CD14-positive monocyte (primary cell): Measurements from ENCODE around the gene REM1. TPM values are rescaled to one million over a fixed set of nuclear protein-coding genes. Genes with fewer than 3 reads are reported as not detected.
A peak's percentile ranks its signal among the peaks of the same experiment; 100 is the strongest.

Experiments
- DNase-seq, 3 donors: peaks; one replicate each; pipeline ENCODE4 v3.0.0-alpha.2; 2011 to 2022
- H2AFZ ChIP-seq: 2 replicates; pipeline ENCODE4 v1.6.0; 2012; ENCODE audit warnings: mild to moderate bottlenecking, low read depth, low read length, inconsistent platforms; ENCODE audit not compliant: insufficient read depth, poor library complexity, severe bottlenecking
- H3K27ac ChIP-seq, 2 donors: 1 replicate in 1 of 2; 2 replicates in 1 of 2; pipeline ENCODE4 v1.5.1; 2012 to 2013; ENCODE audit warnings: low read length in 2 of 2, control low read depth in 1 of 2, inconsistent platforms in 1 of 2, low read depth in 1 of 2, mild to moderate bottlenecking in 1 of 2
- H3K27me3 ChIP-seq, 2 donors: one replicate each; pipeline versions ENCODE4 v1.6.0 to v1.6.1; 2011 to 2013; ENCODE audit warnings: low read length in 2 of 2; ENCODE audit not compliant: control insufficient read depth in 2 of 2, insufficient read depth in 2 of 2
- H3K36me3 ChIP-seq, 2 donors: replicated peaks in 1 of 2; 1 replicate in 1 of 2; 2 replicates in 1 of 2; pipeline versions ENCODE4 v1.5.1 to v1.6.1; 2012 to 2013; ENCODE audit warnings: low read length in 2 of 2, control low read depth in 1 of 2, inconsistent platforms in 1 of 2, mild to moderate bottlenecking in 1 of 2; ENCODE audit not compliant: insufficient read depth in 2 of 2, control insufficient read depth in 1 of 2
- H3K4me1 ChIP-seq, 2 donors: 1 replicate in 1 of 2; 2 replicates in 1 of 2; pipeline versions ENCODE4 v1.5.1 to v1.6.1; 2012 to 2013; ENCODE audit warnings: low read length in 2 of 2, control low read depth in 1 of 2, inconsistent platforms in 1 of 2, mild to moderate bottlenecking in 1 of 2, moderate library complexity in 1 of 2; ENCODE audit not compliant: insufficient read depth in 2 of 2, control insufficient read depth in 1 of 2
- H3K4me2 ChIP-seq: replicated peaks from 2 replicates; pipeline ENCODE3; 2012; ENCODE audit warnings: low read length, moderate library complexity, mild to moderate bottlenecking; ENCODE audit not compliant: poor library complexity, severe bottlenecking; ENCODE audit errors: extremely low read depth
- H3K4me3 ChIP-seq, 3 experiments: fragments of 200-600 bp in 1 of 3; sonication (generic) in 1 of 3; replicated peaks in 1 of 3; 1 replicate in 2 of 3; 2 replicates in 1 of 3; pipeline ENCODE4 v1.5.1; 2011 to 2013; ENCODE audit warnings: low read length in 3 of 3, mild to moderate bottlenecking in 3 of 3, control low read depth in 2 of 3, low read depth in 2 of 3, inconsistent platforms in 1 of 3, moderate library complexity in 1 of 3
- H3K79me2 ChIP-seq: 2 replicates; pipeline ENCODE4 v1.6.0; 2012; ENCODE audit warnings: mild to moderate bottlenecking, control low read depth, inconsistent platforms, low read length, moderate library complexity; ENCODE audit not compliant: insufficient read depth
- H3K9ac ChIP-seq: 2 replicates; pipeline ENCODE4 v1.6.0; 2017; ENCODE audit warnings: low read length, mild to moderate bottlenecking; ENCODE audit not compliant: insufficient read depth, poor library complexity, severe bottlenecking
- H3K9me3 ChIP-seq, 2 donors: replicated peaks in 1 of 2; 1 replicate in 1 of 2; 2 replicates in 1 of 2; pipeline versions ENCODE4 v1.5.1 to v1.6.1; 2012 to 2013; ENCODE audit warnings: low read length in 2 of 2, control low read depth in 1 of 2; ENCODE audit not compliant: control insufficient read depth in 1 of 2, insufficient read depth in 1 of 2
- H4K20me1 ChIP-seq: 2 replicates; pipeline ENCODE4 v1.6.0; 2012; ENCODE audit warnings: mild to moderate bottlenecking, low read length, control low read depth, moderate library complexity; ENCODE audit not compliant: insufficient read depth
- H3K27ac Mint-ChIP-seq, 7 donors: one replicate each; pipeline ENCODE4 v1.8.0; 2020; ENCODE audit warnings: mild to moderate bottlenecking in 7 of 7, mixed read lengths in 7 of 7, moderate library complexity in 6 of 7, inconsistent platforms in 2 of 7
- H3K27me3 Mint-ChIP-seq, 3 donors: one replicate each; pipeline ENCODE4 v1.8.0; 2021 to 2022; ENCODE audit warnings: low read depth in 3 of 3, mild to moderate bottlenecking in 3 of 3, mixed read lengths in 3 of 3, moderate library complexity in 3 of 3, inconsistent platforms in 1 of 3
- H3K36me3 Mint-ChIP-seq, 2 donors: one replicate each; pipeline ENCODE4 v1.8.0; 2020; ENCODE audit warnings: mixed read lengths in 2 of 2, inconsistent platforms in 1 of 2, mild to moderate bottlenecking in 1 of 2
- H3K4me1 Mint-ChIP-seq: one replicate; pipeline ENCODE4 v1.8.0; 2020; ENCODE audit warnings: mild to moderate bottlenecking, mixed read lengths
- H3K4me3 Mint-ChIP-seq, 2 donors: one replicate each; pipeline ENCODE4 v1.8.0; 2020; ENCODE audit warnings: mild to moderate bottlenecking in 2 of 2, mixed read lengths in 2 of 2, moderate library complexity in 1 of 2
- H3K9me3 Mint-ChIP-seq, 7 donors: one replicate each; pipeline ENCODE4 v1.8.0; 2020 to 2022; ENCODE audit warnings: mixed read lengths in 7 of 7, mild to moderate bottlenecking in 6 of 7, moderate library complexity in 6 of 7, inconsistent platforms in 2 of 7
- WGBS: methylation state at CpG from one replicate; pipeline ENCODE4 v1.1.5; 2013; ENCODE audit warnings: missing lambda C conversion rate; ENCODE audit not compliant: insufficient coverage; 5-methylcytosine and 5-hydroxymethylcytosine counted together
- intact Hi-C, 2 donors: fragments of 100-400 bp; cut with micrococcal nuclease; formaldehyde crosslinking; loops; one replicate each; pipeline versions ENCODE4 v1.15.0 to v1.15.1; 2023
- polyA plus RNA-seq, 3 donors: library from polyadenylated mRNA; depleted of rRNA in 1 of 3; unstranded in 2 of 3; stranded (reverse) in 1 of 3; fragments of 300-500 nt in 2 of 3; fragments of >200 nt in 1 of 3; fragmentation: Illumina TruSeq in 2 of 3; gene quantifications; 1 replicate in 2 of 3; 2 replicates in 1 of 3; pipeline ENCODE4 v1.2.3, GENCODE V29; 2012 to 2021
- TF ChIP-seq, protein P1 (sequence below): fragments of 200-600 bp; IDR thresholded peaks from one replicate; pipeline ENCODE4 v1.8.0; 2022; ENCODE audit warnings: antibody characterized with exemption, mild to moderate bottlenecking

Gene REM1
- polyA plus RNA-seq, 3 donors: not detected

DNA sequence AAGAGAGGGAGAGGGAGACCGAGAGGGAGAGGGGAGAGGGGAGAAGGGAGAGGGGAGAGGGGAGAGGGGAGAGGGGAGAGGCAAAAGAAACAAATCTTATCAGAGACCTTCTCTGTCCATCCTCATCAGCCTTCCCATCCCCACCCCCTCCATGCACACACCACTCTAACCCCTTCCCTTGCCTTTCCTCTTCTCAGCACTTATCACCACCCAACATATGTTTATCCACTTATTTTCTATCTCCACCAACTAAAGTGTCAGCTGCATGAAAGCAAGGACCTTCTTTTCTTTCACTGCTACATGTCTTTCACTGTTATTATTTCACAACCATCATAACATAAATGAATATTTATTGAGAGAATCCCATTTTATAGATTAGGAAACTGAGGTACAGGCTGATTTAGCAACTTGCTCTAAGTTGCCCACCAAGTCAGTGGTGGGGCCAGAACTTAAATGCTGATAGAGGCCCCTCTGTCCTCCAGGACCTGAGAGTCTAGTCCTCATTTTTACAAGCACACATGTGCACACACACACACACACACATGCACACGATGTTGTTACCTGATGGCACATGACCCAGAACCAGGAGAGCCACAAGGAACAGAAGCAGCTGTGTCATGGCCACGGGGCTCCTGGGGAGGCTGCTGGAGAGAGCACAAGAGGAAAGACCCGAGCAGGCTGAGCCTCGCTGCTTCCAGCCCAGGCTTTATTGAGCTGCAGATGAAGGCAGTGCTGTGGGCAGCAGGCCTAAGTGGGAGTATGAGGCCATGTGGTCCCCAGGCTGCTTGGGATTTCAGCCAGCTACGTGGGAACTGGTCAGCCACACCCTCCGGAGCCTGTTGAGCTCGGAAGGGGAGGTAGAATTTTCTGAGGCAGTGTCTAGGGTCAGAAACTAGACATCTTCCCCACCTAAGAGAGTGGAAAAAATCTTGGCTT lies 2.4 kb upstream of the REM1 start:
- H3K27ac ChIP-seq: no peak overlapping the region
- H3K4me3 ChIP-seq: no peak overlapping the region
- no peaks in the 10 kb centered on the region for H3K36me3 ChIP-seq
- H3K9me3 ChIP-seq: peaks cover 0 to 9% of the 10 kb centered on the region in 2 donors
- H3K4me1 ChIP-seq: peaks cover 23 to 25% of the 10 kb centered on the region in 2 donors
- no peak overlapping the region for H2AFZ ChIP-seq
- H3K79me2 ChIP-seq: no peaks in the 10 kb centered on the region
- Mint-ChIP-seq H3K4me1 (peaks cover 20% of the 10 kb centered on the region), H3K36me3 (peaks cover 0 to 2% of the 10 kb centered on the region in 2 donors), H3K9me3 (peaks cover 0 to 6% (median 2%) of the 10 kb centered on the region in 7 donors), H3K4me3 (no peak overlapping the region), H3K27me3 (peaks cover 33 to 38% (median 37%) of the 10 kb centered on the region in 3 donors), H3K27ac (no peak overlapping the region)
- intact Hi-C loops: no loop called here
- TF ChIP-seq, protein P1, sequence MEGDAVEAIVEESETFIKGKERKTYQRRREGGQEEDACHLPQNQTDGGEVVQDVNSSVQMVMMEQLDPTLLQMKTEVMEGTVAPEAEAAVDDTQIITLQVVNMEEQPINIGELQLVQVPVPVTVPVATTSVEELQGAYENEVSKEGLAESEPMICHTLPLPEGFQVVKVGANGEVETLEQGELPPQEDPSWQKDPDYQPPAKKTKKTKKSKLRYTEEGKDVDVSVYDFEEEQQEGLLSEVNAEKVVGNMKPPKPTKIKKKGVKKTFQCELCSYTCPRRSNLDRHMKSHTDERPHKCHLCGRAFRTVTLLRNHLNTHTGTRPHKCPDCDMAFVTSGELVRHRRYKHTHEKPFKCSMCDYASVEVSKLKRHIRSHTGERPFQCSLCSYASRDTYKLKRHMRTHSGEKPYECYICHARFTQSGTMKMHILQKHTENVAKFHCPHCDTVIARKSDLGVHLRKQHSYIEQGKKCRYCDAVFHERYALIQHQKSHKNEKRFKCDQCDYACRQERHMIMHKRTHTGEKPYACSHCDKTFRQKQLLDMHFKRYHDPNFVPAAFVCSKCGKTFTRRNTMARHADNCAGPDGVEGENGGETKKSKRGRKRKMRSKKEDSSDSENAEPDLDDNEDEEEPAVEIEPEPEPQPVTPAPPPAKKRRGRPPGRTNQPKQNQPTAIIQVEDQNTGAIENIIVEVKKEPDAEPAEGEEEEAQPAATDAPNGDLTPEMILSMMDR: no peak
- 72% methylated on average over 3 of the region's 8 CpGs for WGBS
- H3K4me2 ChIP-seq: no peak overlapping the region
- no peak overlapping the region for H3K9ac ChIP-seq
- DNase-seq: no peak
- H3K27me3 ChIP-seq: peaks cover 14 to 36% of the 10 kb centered on the region in 2 donors
- H4K20me1 ChIP-seq: no peaks in the 10 kb centered on the region

DNA sequence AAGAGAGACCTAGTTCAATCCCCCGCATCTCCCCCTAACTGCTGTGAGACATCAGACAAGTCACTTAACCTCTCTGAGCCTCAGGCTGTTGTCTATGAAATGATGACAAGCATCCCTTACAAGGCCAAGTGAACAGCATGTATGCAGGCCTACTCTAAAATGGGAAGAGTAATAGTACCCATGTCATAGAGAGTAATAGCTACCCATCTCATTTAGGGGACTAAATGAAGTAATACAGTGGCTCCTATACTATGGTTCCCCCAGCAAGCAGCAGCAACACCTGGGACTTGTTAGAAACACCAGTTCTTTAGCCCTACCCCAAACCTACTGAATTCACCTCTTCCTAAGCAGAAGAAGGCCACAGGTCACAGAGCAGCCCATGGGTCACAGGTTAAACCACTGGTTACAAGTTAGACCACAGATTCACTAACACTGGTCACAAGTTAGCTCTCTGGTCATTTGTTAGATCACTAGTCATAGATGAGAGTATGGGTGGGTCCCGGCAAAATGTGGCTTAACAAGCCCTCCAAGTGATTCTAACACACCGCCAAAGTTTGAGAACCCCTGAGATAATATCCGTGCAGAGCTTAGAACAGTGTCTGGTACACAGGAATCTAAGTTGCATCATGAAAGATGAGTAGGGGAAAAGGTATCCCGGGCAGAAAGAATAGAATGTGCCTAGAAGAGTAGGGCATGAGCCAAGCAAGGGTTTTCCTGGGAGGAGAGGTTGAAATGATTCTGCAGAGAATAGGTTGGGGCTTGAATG lies 1.6 kb upstream of the REM1 start:
- H3K4me3 ChIP-seq: peak overlapping the region in 1 of 3 experiments; percentile 53
- H3K36me3 ChIP-seq: no peaks in the 10 kb centered on the region
- H2AFZ ChIP-seq: peak overlapping the region; percentile 30
- peak overlapping the region in 4 of 7 donors; percentile 21 to 66 (median 46) for H3K27ac Mint-ChIP-seq
- no peak for DNase-seq
- 11% methylated on average over 2 of the region's 5 CpGs for WGBS
- peaks cover 36 to 42% (median 41%) of the 10 kb centered on the region in 3 donors for H3K27me3 Mint-ChIP-seq
- peaks cover 0 to 6% (median 2%) of the 10 kb centered on the region in 7 donors for H3K9me3 Mint-ChIP-seq
- H3K27me3 ChIP-seq: peaks cover 14 to 38% of the 10 kb centered on the region in 2 donors
- H3K4me2 ChIP-seq: peak overlapping the region; percentile 61
- H3K9ac ChIP-seq: no peak overlapping the region
- peak overlapping the region; percentile 60 to 88 for H3K4me3 Mint-ChIP-seq
- H4K20me1 ChIP-seq: no peaks in the 10 kb centered on the region
- H3K36me3 Mint-ChIP-seq: peaks cover 0 to 2% of the 10 kb centered on the region in 2 donors
- TF ChIP-seq, protein P1: no peak
- peaks cover 20% of the 10 kb centered on the region for H3K4me1 Mint-ChIP-seq
- intact Hi-C loops: no loop called here
- no peaks in the 10 kb centered on the region for H3K79me2 ChIP-seq
- peaks cover 23 to 25% of the 10 kb centered on the region in 2 donors for H3K4me1 ChIP-seq
- H3K27ac ChIP-seq: peak overlapping the region in 1 of 2 donors; percentile 24
- H3K9me3 ChIP-seq: peaks cover 0 to 9% of the 10 kb centered on the region in 2 donors
